ENCODE results near the gene GPR162. TPM values are rescaled to one million over a fixed set of nuclear protein-coding genes. Genes with fewer than 3 reads are reported as not detected.

Gene GPR162
- polyA plus RNA-seq, 3 donors: 15.1 to 81.7 (median 16.0) TPM

DNA sequence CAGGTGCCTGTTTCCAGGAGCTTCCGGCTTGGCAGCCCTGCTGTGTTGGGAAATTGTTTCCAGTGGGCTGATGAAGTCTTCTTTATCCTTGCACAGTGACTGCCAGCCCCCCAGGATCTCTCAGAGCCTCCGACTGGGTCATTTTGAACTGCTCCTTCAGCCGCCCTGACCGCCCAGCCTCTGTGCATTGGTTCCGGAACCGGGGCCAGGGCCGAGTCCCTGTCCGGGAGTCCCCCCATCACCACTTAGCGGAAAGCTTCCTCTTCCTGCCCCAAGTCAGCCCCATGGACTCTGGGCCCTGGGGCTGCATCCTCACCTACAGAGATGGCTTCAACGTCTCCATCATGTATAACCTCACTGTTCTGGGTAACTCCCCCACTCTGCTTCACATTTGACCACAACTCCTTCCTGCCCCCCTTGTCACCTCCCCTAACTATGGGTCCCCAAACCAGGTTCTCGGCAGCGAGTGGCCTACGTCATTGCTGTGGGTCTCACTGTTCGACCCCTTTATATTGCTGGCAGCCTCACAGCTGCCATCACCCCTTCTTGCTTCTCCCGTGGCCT lies 47.0 kb upstream of the GPR162 start:
- intact Hi-C loops (cut with micrococcal nuclease): loop anchor here (5.0 kb wide), 1 partner anchor 37 kb away; no protein-coding TSS in a partner anchor
- Histone ChIP-seq H3K4me1 (ENCODE audit: control insufficient read depth in 1 of 2, insufficient read depth in 2 of 2, low read length in 2 of 2) (peaks cover 30 to 52% of the 10 kb centered on the region in 2 donors), H3K27ac (ENCODE audit: low read depth in 1 of 2, low read length in 2 of 2) (no peak overlapping the region), H3K9me3 (replicated peaks in 1 of 2; ENCODE audit: control insufficient read depth in 1 of 2, insufficient read depth in 1 of 2, low read length in 2 of 2) (peaks cover 0 to 17% of the 10 kb centered on the region in 2 donors), H3K36me3 (replicated peaks in 1 of 2; ENCODE audit: control insufficient read depth in 1 of 2, insufficient read depth in 2 of 2, low read length in 2 of 2) (no peaks in the 10 kb centered on the region), H3K79me2 (ENCODE audit: insufficient read depth, low read length) (no peaks in the 10 kb centered on the region), H3K4me2 (replicated peaks; ENCODE audit: extremely low read depth, low read length, poor library complexity, severe bottlenecking) (no peak overlapping the region), H2AFZ (ENCODE audit: insufficient read depth, low read depth, low read length, poor library complexity, severe bottlenecking) (no peak overlapping the region), H4K20me1 (ENCODE audit: insufficient read depth, low read length) (no peaks in the 10 kb centered on the region), H3K27me3 (ENCODE audit: control insufficient read depth in 2 of 2, insufficient read depth in 2 of 2, low read length in 2 of 2) (peaks cover 12 to 66% of the 10 kb centered on the region in 2 donors), H3K4me3 (replicated peaks in 1 of 3; ENCODE audit: low read depth in 2 of 3, low read length in 3 of 3) (no peak overlapping the region), H3K9ac (ENCODE audit: insufficient read depth, low read length, poor library complexity, severe bottlenecking) (no peak overlapping the region)
- TF ChIP-seq CTCF (IDR thresholded peaks at IDR 0.05): no peak
- H3K4me3 Mint-ChIP-seq: peak overlapping the region in 1 of 2 donors; percentile 84
- H3K4me1 Mint-ChIP-seq: peaks cover 45% of the 10 kb centered on the region
- H3K9me3 Mint-ChIP-seq: peaks cover 0 to 6% (median 4%) of the 10 kb centered on the region in 7 donors
- peaks cover 3 to 11% of the 10 kb centered on the region in 2 donors for H3K36me3 Mint-ChIP-seq
- DNase-seq: no peak
- WGBS (ENCODE audit: insufficient coverage): 68% methylated on average over 15 of the region's 15 CpGs
- no peak overlapping the region for H3K27ac Mint-ChIP-seq
- H3K27me3 Mint-ChIP-seq (ENCODE audit: low read depth in 3 of 3): peaks cover 65 to 80% (median 74%) of the 10 kb centered on the region in 3 donors

DNA sequence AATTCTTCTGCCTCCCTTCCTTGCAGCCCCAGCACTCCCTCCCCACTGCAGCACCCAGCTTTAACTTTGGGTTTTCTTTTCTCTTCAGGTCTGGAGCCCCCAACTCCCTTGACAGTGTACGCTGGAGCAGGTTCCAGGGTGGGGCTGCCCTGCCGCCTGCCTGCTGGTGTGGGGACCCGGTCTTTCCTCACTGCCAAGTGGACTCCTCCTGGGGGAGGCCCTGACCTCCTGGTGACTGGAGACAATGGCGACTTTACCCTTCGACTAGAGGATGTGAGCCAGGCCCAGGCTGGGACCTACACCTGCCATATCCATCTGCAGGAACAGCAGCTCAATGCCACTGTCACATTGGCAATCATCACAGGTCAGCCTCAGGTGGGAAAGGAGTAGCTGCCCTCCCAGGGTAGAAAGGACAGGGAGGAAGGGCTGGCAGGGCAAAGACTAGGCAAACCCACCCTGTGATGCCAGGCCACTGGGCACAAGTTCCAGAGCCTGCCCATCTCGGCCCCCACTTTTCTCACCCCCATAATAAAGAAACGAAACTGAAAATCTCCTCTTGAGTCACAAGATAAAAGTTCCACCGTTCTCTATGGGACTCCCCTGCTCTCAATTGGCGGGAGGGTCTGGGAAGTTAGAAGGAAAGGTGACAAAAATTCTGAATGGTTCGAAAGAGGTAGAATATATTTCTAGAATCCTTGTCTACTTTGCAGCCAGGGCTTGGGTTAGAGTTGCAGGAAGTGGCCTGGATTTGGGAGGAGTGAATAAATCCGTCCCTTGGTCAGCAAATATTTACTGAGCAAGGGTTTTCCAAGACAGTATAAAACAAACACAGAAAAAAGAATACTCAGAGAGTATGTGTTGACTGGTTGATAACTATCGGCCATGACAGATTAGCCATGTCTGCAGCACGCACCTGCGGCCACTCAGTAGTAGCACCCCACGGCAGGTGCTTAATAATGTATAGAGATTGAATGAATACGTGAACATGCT lies 46.1 kb upstream of the GPR162 start:
- no peak overlapping the region for H3K9ac ChIP-seq (ENCODE audit: insufficient read depth, low read length, poor library complexity, severe bottlenecking)
- Mint-ChIP-seq H3K4me3 (peak overlapping the region in 1 of 2 donors; percentile 84), H3K36me3 (peaks cover 0 to 11% of the 10 kb centered on the region in 2 donors), H3K4me1 (peaks cover 51% of the 10 kb centered on the region), H3K27me3 (ENCODE audit: low read depth in 3 of 3) (peaks cover 65 to 76% (median 69%) of the 10 kb centered on the region in 3 donors), H3K27ac (peak overlapping the region in 1 of 7 donors; percentile 42), H3K9me3 (peaks cover 0 to 6% (median 4%) of the 10 kb centered on the region in 7 donors)
- no peaks in the 10 kb centered on the region for H3K79me2 ChIP-seq (ENCODE audit: insufficient read depth, low read length)
- H4K20me1 ChIP-seq (ENCODE audit: insufficient read depth, low read length): no peaks in the 10 kb centered on the region
- TF ChIP-seq CTCF (IDR thresholded peaks at IDR 0.05): no peak
- H3K4me3 ChIP-seq (replicated peaks in 1 of 3; ENCODE audit: low read depth in 2 of 3, low read length in 3 of 3): no peak overlapping the region
- H2AFZ ChIP-seq (ENCODE audit: insufficient read depth, low read depth, low read length, poor library complexity, severe bottlenecking): no peak overlapping the region
- no peaks in the 10 kb centered on the region for H3K36me3 ChIP-seq (replicated peaks in 1 of 2; ENCODE audit: control insufficient read depth in 1 of 2, insufficient read depth in 2 of 2, low read length in 2 of 2)
- no peak overlapping the region for H3K27ac ChIP-seq (ENCODE audit: low read depth in 1 of 2, low read length in 2 of 2)
- intact Hi-C loops (cut with micrococcal nuclease): loop anchor here (5.0 kb wide), 1 partner anchor 38 kb away; no protein-coding TSS in a partner anchor
- H3K27me3 ChIP-seq (ENCODE audit: control insufficient read depth in 2 of 2, insufficient read depth in 2 of 2, low read length in 2 of 2): peaks cover 12 to 63% of the 10 kb centered on the region in 2 donors
- H3K4me1 ChIP-seq (ENCODE audit: control insufficient read depth in 1 of 2, insufficient read depth in 2 of 2, low read length in 2 of 2): peaks cover 34 to 61% of the 10 kb centered on the region in 2 donors
- 93% methylated on average over 5 of the region's 16 CpGs for WGBS (ENCODE audit: insufficient coverage)
- H3K9me3 ChIP-seq (replicated peaks in 1 of 2; ENCODE audit: control insufficient read depth in 1 of 2, insufficient read depth in 1 of 2, low read length in 2 of 2): peaks cover 0 to 17% of the 10 kb centered on the region in 2 donors
- no peak for DNase-seq
- H3K4me2 ChIP-seq (replicated peaks; ENCODE audit: extremely low read depth, low read length, poor library complexity, severe bottlenecking): no peak overlapping the region

Measured in CD14-positive monocyte (primary cell).